ENCODE measurements around the gene NRIP3. TPM values are rescaled to one million over a fixed set of nuclear protein-coding genes. Genes with fewer than 3 reads are reported as not detected.

Gene NRIP3
- total and polyA plus RNA-seq, 2 donors (not counting 3 experiments of a cell fraction or from before 2014, with no cell fraction given): 3.7 to 9.9 TPM

DNA sequence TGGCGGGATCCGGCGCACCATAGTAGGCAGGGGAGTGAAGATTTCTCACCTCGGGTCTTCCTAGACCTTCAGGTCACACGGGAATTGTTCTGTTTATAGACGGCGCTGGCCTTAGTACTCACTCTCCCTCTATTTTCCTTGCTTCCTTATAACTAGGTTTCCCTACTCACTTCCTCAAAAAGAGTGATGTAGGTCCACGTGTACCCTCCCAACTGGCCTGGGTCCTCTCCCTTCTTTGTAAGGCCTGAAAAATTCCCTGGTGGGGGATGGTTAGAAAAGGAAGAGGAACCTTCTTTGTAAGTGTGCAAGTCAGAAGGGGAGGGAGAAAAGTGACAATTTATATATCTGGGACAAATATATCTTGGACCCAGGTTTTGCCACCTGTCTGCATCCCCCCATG is 36.6 kb downstream of the NRIP3 start:
- Histone ChIP-seq H2AFZ (ENCODE audit: low read depth, low read length) (no peak overlapping the region), H3K4me2 (ENCODE audit: insufficient read depth, low read length) (no peak overlapping the region), H3K27me3 (ENCODE audit: control insufficient read depth in 2 of 2, insufficient read depth in 2 of 2, low read length in 2 of 2) (no peaks in the 10 kb centered on the region), H3K27ac (ENCODE audit: insufficient read depth, low read depth, low read length) (no peak overlapping the region), H3K9me1 (replicated peaks; ENCODE audit: control insufficient read depth, extremely low read depth, insufficient read depth, low read length) (no peaks in the 10 kb centered on the region), H3K4me3 (replicated peaks in 1 of 3; ENCODE audit: insufficient read depth in 1 of 3, low read depth in 1 of 3, low read length in 3 of 3) (no peak overlapping the region), H3K9me3 (replicated peaks; ENCODE audit: control insufficient read depth, insufficient read depth, low read length) (no peaks in the 10 kb centered on the region), H3K4me1 (ENCODE audit: control insufficient read depth, extremely low read depth, insufficient read depth, low read length) (peaks cover 15% of the 10 kb centered on the region), H3K79me2 (ENCODE audit: control insufficient read depth, insufficient read depth, low read length) (peaks cover 14% of the 10 kb centered on the region), H3K36me3 (ENCODE audit: control insufficient read depth in 2 of 2, extremely low read depth in 1 of 2, insufficient read depth in 2 of 2, low read length in 2 of 2) (no peaks in the 10 kb centered on the region), H3K9ac (replicated peaks; ENCODE audit: extremely low read depth, insufficient read depth, low read length) (no peak overlapping the region), H4K20me1 (replicated peaks; ENCODE audit: control insufficient read depth, extremely low read depth, insufficient read depth, low read length) (no peaks in the 10 kb centered on the region)
- TF ChIP-seq GATA2 (IDR thresholded peaks at IDR 0.05; ENCODE audit: insufficient read depth, insufficient read length, low read depth, low read length) (no peak), FOS (IDR thresholded peaks at IDR 0.05; ENCODE audit: borderline replicate concordance, insufficient read depth, low read length) (no peak), JUN (IDR thresholded peaks at IDR 0.05; ENCODE audit: borderline replicate concordance, insufficient read depth, insufficient read length, low read depth) (no peak), EZH2 (IDR thresholded peaks at IDR 0.05; ENCODE audit: borderline replicate concordance, low read depth, low read length, severe bottlenecking) (no peak), MYC (IDR thresholded peaks at IDR 0.05; ENCODE audit: low read depth, low read length) (no peak), POLR2A (IDR thresholded peaks at IDR 0.05; ENCODE audit: low read depth, low read length) (no peak), POLR2AphosphoS5 (IDR thresholded peaks at IDR 0.05; ENCODE audit: insufficient read depth, low read depth, low read length) (no peak)
- TF ChIP-seq, protein P1, sequence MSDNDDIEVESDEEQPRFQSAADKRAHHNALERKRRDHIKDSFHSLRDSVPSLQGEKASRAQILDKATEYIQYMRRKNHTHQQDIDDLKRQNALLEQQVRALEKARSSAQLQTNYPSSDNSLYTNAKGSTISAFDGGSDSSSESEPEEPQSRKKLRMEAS (IDR thresholded peaks at IDR 0.05; ENCODE audit: insufficient read depth, insufficient read length): no peak
- TF ChIP-seq, protein P2, sequence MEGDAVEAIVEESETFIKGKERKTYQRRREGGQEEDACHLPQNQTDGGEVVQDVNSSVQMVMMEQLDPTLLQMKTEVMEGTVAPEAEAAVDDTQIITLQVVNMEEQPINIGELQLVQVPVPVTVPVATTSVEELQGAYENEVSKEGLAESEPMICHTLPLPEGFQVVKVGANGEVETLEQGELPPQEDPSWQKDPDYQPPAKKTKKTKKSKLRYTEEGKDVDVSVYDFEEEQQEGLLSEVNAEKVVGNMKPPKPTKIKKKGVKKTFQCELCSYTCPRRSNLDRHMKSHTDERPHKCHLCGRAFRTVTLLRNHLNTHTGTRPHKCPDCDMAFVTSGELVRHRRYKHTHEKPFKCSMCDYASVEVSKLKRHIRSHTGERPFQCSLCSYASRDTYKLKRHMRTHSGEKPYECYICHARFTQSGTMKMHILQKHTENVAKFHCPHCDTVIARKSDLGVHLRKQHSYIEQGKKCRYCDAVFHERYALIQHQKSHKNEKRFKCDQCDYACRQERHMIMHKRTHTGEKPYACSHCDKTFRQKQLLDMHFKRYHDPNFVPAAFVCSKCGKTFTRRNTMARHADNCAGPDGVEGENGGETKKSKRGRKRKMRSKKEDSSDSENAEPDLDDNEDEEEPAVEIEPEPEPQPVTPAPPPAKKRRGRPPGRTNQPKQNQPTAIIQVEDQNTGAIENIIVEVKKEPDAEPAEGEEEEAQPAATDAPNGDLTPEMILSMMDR (IDR thresholded peaks at IDR 0.05; ENCODE audit: extremely low read depth in 1 of 2, insufficient read depth in 1 of 2, low read depth in 1 of 2, low read length in 2 of 2): no peak
- FAIRE-seq (no peak), DNase-seq (ENCODE audit: low read depth, low spot score) (no peak)
- intact Hi-C loops (cut with micrococcal nuclease) (loop anchor here (5.0 kb wide), 1 partner anchor 540 kb away; no protein-coding TSS in a partner anchor), dilution Hi-C loops (cut with MboI; ENCODE audit: extremely low pct_ligation_motif_present, low sequenced_read_pairs) (no loop called here)
- POLR2A ChIA-PET: no interaction called here
- no TSS peak for BruUV-seq (replicated peaks)
- CTCF ChIA-PET: no interaction called here

Measured in endothelial cell of umbilical vein (primary cell).